GM12872 (cell line): Measurements from ENCODE around the gene FAM170B.

Experiments
- CTCF ChIP-seq: IDR thresholded peaks from 3 replicates; pipeline ENCODE4 v1.5.1; 2011; ENCODE audit warnings: low read depth, mild to moderate bottlenecking, low read length, moderate library complexity; ENCODE audit not compliant: insufficient read depth

Gene FAM170B

GRCh38 chr10:49167425-49168170 is 33.8 kb upstream of the FAM170B start:
- TF ChIP-seq CTCF = no peak

DNA sequence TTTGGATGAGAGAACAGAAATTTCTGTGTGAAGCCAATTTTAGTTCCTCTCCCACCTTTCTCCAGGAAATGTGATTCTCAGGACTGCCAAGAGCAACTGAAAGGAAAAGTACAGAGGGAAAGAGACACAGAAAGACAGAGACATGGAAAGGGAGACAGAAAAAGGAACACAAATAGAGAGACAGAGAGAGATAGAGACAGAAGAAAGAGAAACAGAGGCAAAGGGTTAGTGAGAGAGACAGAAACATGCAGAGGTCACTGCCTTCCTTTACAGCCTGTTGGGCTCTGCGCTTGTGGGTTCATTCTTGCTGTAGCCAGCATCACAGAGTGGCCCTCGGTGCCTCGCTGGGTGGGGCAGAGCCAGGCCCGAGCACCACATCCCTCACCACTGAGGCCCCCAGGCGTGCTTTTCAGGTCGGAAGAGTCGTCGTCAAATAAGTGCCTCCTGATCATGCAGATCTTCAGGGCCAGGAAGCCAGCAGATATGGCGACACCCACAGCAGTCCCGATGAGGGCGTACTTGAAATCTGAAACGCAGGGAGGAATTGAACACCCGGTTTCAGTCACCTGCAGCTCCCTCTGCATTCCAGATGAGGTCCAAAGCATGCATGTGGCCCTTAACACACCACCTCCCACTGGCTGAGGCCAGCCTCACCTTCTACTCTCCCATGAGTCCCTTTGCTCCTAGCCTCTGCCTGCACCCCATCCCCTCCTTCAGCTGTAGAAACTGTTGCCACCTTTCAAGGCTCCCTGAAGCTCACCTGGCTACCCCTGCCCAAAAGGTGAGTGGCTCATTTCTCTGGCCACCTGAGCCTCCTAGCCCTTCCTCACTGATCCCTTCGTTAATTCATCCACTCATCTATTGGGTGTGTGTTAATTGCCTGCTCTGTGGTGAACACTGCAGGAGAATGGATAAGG is 32.9 kb upstream of the FAM170B start:
- TF ChIP-seq CTCF = no peak

GRCh38 chr10:49165821-49166483 is 32.1 kb upstream of the FAM170B start:
- TF ChIP-seq CTCF = no peak

DNA sequence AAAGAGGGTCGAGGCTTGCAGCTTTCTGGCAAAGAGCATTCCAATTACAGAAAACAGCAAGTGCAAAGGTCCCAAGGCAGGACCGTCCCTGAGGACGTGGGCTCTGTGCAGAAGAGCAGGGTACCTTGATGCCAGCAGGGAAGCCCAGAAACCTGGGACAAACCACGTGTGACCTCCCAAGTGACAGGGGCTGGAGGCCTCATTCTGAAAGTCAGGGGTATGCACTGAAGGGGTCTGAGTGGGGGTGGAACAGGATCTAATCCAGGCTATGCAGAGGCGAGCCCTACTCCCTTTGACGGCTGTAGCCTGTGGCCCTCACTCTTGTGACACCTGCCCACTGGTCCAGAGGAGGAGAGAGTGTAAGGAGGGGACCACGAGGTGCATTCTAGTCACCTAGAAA is 31.4 kb upstream of the FAM170B start:
- TF ChIP-seq CTCF = no peak

GRCh38 chr10:49164559-49165188 is 30.9 kb upstream of the FAM170B start:
- TF ChIP-seq CTCF = peak; percentile 98

- no peak for TF ChIP-seq CTCF
These were observed 29.9 kb upstream of the FAM170B start for GRCh38 chr10:49163741-49164140.
